Astrocyte (in vitro differentiated cells and primary cell): ENCODE data around the gene HSPA4. TPM values are rescaled to one million over a fixed set of nuclear protein-coding genes. Genes with fewer than 3 reads are reported as not detected.

Source experiments
- DNase-seq: peaks from one replicate; pipeline ENCODE4 v3.0.0-alpha.2; 2010; ENCODE audit warnings: low read depth
- FAIRE-seq: peaks from 2 replicates; lab custom pipeline; 2011; peaks lifted over from hg19 to GRCh38; lab: Jason Lieb, UNC
- H2AFZ ChIP-seq: 2 replicates; pipeline ENCODE4 v1.6.0; 2012; ENCODE audit warnings: low read depth, low read length, inconsistent platforms
- H3K27ac ChIP-seq: 2 replicates; pipeline ENCODE4 v1.5.1; 2011; ENCODE audit warnings: low read depth, low read length, inconsistent platforms
- H3K27me3 ChIP-seq: 2 replicates; pipeline ENCODE4 v1.6.0; 2011; ENCODE audit warnings: low read length, inconsistent platforms; ENCODE audit not compliant: insufficient read depth
- H3K36me3 ChIP-seq: 2 replicates; pipeline ENCODE4 v1.5.1; 2011; ENCODE audit warnings: low read length, inconsistent platforms; ENCODE audit not compliant: insufficient read depth
- H3K4me1 ChIP-seq: 2 replicates; pipeline ENCODE4 v1.5.1; 2011; ENCODE audit warnings: low read length, inconsistent platforms; ENCODE audit not compliant: insufficient read depth
- H3K4me2 ChIP-seq: 2 replicates; pipeline ENCODE4 v1.6.0; 2012; ENCODE audit warnings: low read length, inconsistent platforms
- H3K4me3 ChIP-seq: 2 replicates; pipeline ENCODE4 v1.5.1; 2011; ENCODE audit warnings: low read depth, mild to moderate bottlenecking, low read length, inconsistent platforms; ENCODE audit not compliant: insufficient read depth
- H3K79me2 ChIP-seq: 2 replicates; pipeline ENCODE4 v1.6.0; 2012; ENCODE audit warnings: mild to moderate bottlenecking, low read length, inconsistent platforms; ENCODE audit not compliant: insufficient read depth
- H3K9ac ChIP-seq: 2 replicates; pipeline ENCODE4 v1.6.0; 2012; ENCODE audit warnings: mild to moderate bottlenecking, low read length, inconsistent platforms
- H3K9me3 ChIP-seq: 2 replicates; pipeline ENCODE4 v1.5.1; 2012; ENCODE audit warnings: low read depth, mild to moderate bottlenecking, low read length, inconsistent platforms; ENCODE audit not compliant: insufficient read depth
- H4K20me1 ChIP-seq: 2 replicates; pipeline ENCODE4 v1.6.0; 2012; ENCODE audit warnings: low read length, inconsistent platforms; ENCODE audit not compliant: insufficient read depth
- H3K27ac Mint-ChIP-seq: one replicate; pipeline ENCODE4 v1.8.0; 2021; ENCODE audit warnings: mild to moderate bottlenecking, mixed read lengths; ENCODE audit not compliant: unreplicated experiment
- H3K27me3 Mint-ChIP-seq: one replicate; pipeline ENCODE4 v1.8.0; 2021; ENCODE audit warnings: low read depth, mixed read lengths; ENCODE audit not compliant: unreplicated experiment
- H3K36me3 Mint-ChIP-seq: one replicate; pipeline ENCODE4 v1.8.0; 2021; ENCODE audit warnings: low read depth, mixed read lengths; ENCODE audit not compliant: unreplicated experiment
- H3K4me1 Mint-ChIP-seq: one replicate; pipeline ENCODE4 v1.8.0; 2021; ENCODE audit warnings: low read depth, mixed read lengths; ENCODE audit not compliant: unreplicated experiment
- H3K4me3 Mint-ChIP-seq: one replicate; pipeline ENCODE4 v1.8.0; 2021; ENCODE audit warnings: mild to moderate bottlenecking, moderate library complexity, mixed read lengths; ENCODE audit not compliant: unreplicated experiment
- H3K9me3 Mint-ChIP-seq: one replicate; pipeline ENCODE4 v1.8.0; 2021; ENCODE audit warnings: mild to moderate bottlenecking, mixed read lengths; ENCODE audit not compliant: unreplicated experiment
- EZH2 ChIP-seq: IDR thresholded peaks from 2 replicates; pipeline ENCODE4 v1.6.1; 2012; ENCODE audit warnings: mild to moderate bottlenecking, low read length, inconsistent platforms; ENCODE audit not compliant: insufficient read depth
- total RNA-seq: library from RNA; stranded (reverse); gene quantifications from 2 replicates; pipeline ENCODE4 v1.2.1, GENCODE V29; 2021
- TF ChIP-seq, protein P1 (sequence below): IDR thresholded peaks from 2 replicates; pipeline ENCODE4 v1.5.1; 2011; ENCODE audit warnings: low read depth, mild to moderate bottlenecking, inconsistent platforms, low read length, moderate library complexity; ENCODE audit not compliant: insufficient read depth

HSPA4 gene
- total RNA-seq, 1 donor from 2014 or later, result 210 TPM

DNA sequence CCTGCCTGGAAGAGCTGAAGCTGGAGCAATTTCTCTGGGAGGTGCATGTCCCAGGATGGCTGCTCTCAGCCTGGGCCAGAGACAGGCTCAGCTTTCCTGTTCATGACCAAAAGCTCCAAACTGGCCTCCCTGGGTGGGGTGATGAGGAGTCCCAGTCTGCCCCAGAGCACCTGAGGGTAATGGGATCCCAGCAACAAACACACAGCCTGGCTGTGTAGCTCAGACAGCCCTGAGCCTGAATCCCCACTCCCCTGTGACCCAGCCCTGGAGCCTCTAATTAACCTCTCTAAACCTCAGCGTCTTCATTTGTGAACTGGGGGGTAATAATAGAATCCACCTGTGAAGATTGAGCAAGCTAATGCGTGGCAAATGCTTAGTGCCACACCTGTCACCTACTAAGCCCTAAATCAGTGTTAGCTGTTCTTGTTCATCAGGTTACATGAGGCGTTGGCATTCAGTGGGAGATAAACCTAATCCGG lies 67.5 kb downstream of the HSPA4 start:
- DNase-seq (no peak), FAIRE-seq (no peak)
- H3K9me3 Mint-ChIP-seq, result peaks cover 5% of the 10 kb centered on the region

DNA sequence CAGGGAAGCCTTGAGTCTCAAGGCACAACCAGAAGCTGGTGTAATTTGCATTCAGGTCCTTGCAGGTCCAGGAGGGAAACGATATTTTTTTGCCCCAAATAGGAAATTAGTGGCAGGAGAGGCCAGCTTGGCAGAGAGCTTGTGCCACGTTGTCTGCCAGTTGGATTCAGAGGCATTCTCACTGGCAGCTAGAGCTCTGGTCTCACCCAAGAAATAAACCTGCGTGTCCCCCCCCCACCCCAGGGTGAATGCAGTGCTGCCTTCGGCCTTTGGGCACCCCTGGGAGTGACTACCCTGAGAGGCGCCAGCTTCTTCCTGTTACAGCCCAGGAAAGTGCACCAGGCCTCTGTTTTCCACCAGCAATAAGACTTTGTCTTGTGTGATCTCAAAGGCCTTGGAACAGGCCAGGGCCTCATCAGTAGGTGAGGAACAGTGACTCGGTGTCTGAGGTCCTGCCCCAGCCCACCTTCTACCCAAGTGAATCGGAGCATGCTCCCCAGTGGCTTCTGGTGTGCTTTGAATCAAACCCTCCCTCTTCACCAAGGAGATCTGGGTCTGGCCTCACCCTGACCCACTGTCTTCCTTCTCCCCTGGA lies 68.4 kb downstream of the HSPA4 start:
- H3K27me3 Mint-ChIP-seq, result peaks cover 34% of the 10 kb centered on the region
- FAIRE-seq (no peak), DNase-seq (no peak)
- TF ChIP-seq, protein P1, sequence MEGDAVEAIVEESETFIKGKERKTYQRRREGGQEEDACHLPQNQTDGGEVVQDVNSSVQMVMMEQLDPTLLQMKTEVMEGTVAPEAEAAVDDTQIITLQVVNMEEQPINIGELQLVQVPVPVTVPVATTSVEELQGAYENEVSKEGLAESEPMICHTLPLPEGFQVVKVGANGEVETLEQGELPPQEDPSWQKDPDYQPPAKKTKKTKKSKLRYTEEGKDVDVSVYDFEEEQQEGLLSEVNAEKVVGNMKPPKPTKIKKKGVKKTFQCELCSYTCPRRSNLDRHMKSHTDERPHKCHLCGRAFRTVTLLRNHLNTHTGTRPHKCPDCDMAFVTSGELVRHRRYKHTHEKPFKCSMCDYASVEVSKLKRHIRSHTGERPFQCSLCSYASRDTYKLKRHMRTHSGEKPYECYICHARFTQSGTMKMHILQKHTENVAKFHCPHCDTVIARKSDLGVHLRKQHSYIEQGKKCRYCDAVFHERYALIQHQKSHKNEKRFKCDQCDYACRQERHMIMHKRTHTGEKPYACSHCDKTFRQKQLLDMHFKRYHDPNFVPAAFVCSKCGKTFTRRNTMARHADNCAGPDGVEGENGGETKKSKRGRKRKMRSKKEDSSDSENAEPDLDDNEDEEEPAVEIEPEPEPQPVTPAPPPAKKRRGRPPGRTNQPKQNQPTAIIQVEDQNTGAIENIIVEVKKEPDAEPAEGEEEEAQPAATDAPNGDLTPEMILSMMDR, result no peak
- no peak for TF ChIP-seq EZH2
- no peak overlapping the region for H3K4me3 Mint-ChIP-seq
- H3K36me3 Mint-ChIP-seq, result no peaks in the 10 kb centered on the region
- peaks cover 4% of the 10 kb centered on the region for H3K4me1 Mint-ChIP-seq
- Histone ChIP-seq H3K4me3 (no peak overlapping the region), H3K79me2 (no peaks in the 10 kb centered on the region), H3K27ac (no peak overlapping the region), H3K9ac (no peak overlapping the region), H2AFZ (no peak overlapping the region), H4K20me1 (no peaks in the 10 kb centered on the region), H3K4me2 (no peak overlapping the region), H3K9me3 (no peaks in the 10 kb centered on the region), H3K36me3 (no peaks in the 10 kb centered on the region), H3K4me1 (no peaks in the 10 kb centered on the region), H3K27me3 (no peaks in the 10 kb centered on the region)
- H3K9me3 Mint-ChIP-seq, result peaks cover 8% of the 10 kb centered on the region
- H3K27ac Mint-ChIP-seq, result no peak overlapping the region

More for the DNA sequence above, 67.5 kb downstream of the HSPA4 start:
- H3K9ac ChIP-seq, result no peak overlapping the region
- no peaks in the 10 kb centered on the region for H3K27me3 ChIP-seq
- H4K20me1 ChIP-seq, result no peaks in the 10 kb centered on the region
- H3K27ac ChIP-seq, result no peak overlapping the region
- Mint-ChIP-seq H3K4me3 (no peak overlapping the region), H3K4me1 (peaks cover 4% of the 10 kb centered on the region), H3K27me3 (peaks cover 33% of the 10 kb centered on the region), H3K27ac (no peak overlapping the region), H3K36me3 (no peaks in the 10 kb centered on the region)
- no peak overlapping the region for H3K4me3 ChIP-seq
- no peak overlapping the region for H3K4me2 ChIP-seq
- no peak overlapping the region for H2AFZ ChIP-seq
- no peaks in the 10 kb centered on the region for H3K36me3 ChIP-seq
- no peaks in the 10 kb centered on the region for H3K4me1 ChIP-seq
- TF ChIP-seq EZH2, result no peak
- TF ChIP-seq, protein P1, result no peak
- H3K79me2 ChIP-seq, result no peaks in the 10 kb centered on the region
- no peaks in the 10 kb centered on the region for H3K9me3 ChIP-seq

DNA sequence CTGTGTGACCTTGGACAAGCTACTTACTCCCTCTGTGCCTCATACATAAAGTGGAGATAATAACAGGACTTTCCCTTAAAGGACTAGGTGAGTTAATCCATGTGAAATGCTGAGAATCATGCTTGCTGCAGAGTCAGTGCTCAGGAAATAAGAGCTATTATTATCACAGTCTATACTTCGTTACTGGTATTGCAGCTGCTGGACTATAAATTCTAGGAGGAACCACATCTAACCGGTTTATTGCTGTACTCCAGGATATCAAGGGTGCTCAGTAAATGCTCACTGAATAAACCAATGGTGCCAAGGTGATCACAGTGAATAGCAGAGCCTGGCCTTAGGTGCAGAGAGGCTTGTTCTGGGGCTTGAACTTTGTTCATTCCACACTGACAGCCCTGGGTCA lies 69.3 kb downstream of the HSPA4 start:
- peaks cover 4% of the 10 kb centered on the region for H3K4me1 Mint-ChIP-seq
- Histone ChIP-seq H3K79me2 (no peaks in the 10 kb centered on the region), H3K9ac (no peak overlapping the region), H3K27ac (no peak overlapping the region), H3K4me1 (no peaks in the 10 kb centered on the region), H2AFZ (no peak overlapping the region), H3K4me3 (no peak overlapping the region), H3K9me3 (no peaks in the 10 kb centered on the region), H4K20me1 (no peaks in the 10 kb centered on the region), H3K36me3 (no peaks in the 10 kb centered on the region), H3K4me2 (no peak overlapping the region), H3K27me3 (no peaks in the 10 kb centered on the region)
- FAIRE-seq (no peak), DNase-seq (no peak)
- H3K27me3 Mint-ChIP-seq, result peaks cover 34% of the 10 kb centered on the region
- no peak overlapping the region for H3K27ac Mint-ChIP-seq
- TF ChIP-seq EZH2, result no peak
- TF ChIP-seq, protein P1, result no peak
- H3K9me3 Mint-ChIP-seq, result peaks cover 8% of the 10 kb centered on the region
- no peaks in the 10 kb centered on the region for H3K36me3 Mint-ChIP-seq
- H3K4me3 Mint-ChIP-seq, result no peak overlapping the region
